Measurements from ENCODE around the gene SH3PXD2A. TPM values are rescaled to one million over a fixed set of nuclear protein-coding genes. Genes with fewer than 3 reads are reported as not detected.
A peak's percentile ranks its signal among the peaks of the same experiment; 100 is the strongest.

Gene SH3PXD2A
- total and polyA plus RNA-seq, 9 of the 15 experiments (the other 6 are each of a cell fraction or from before 2014, with no cell fraction given) = 0.41 to 9.3 (median 2.5) TPM

- Histone ChIP-seq H3K4me2 (ENCODE audit: insufficient read depth, low read length) (no peak overlapping the region), H3K27ac (ENCODE audit: extremely low read depth, low read depth, low read length) (no peak overlapping the region), H4K20me1 (replicated peaks; ENCODE audit: control insufficient read depth, insufficient read depth, low read length) (no peaks in the 10 kb centered on the region; the same call in 1 of the 2 replicates), H3K9me1 (ENCODE audit: control insufficient read depth, insufficient read depth, low read length) (no peaks in the 10 kb centered on the region), H3K79me2 (ENCODE audit: control insufficient read depth, insufficient read depth, low read length) (no peaks in the 10 kb centered on the region), H3K4me3 (no peak overlapping the region), H3K27me3 (ENCODE audit: control insufficient read depth in 2 of 2, insufficient read depth in 2 of 2, low read length in 2 of 2) (peaks cover 0 to 16% of the 10 kb centered on the region in 2 experiments; a peak in 2 of 5 replicates), H2AFZ (ENCODE audit: low read depth, low read length) (no peak overlapping the region), H3K36me3 (ENCODE audit: control insufficient read depth, insufficient read depth, low read length) (no peaks in the 10 kb centered on the region), H3K9ac (ENCODE audit: insufficient read depth in 1 of 2, low read depth in 2 of 2, low read length in 2 of 2) (no peak overlapping the region), H3K9me3 (replicated peaks; ENCODE audit: control insufficient read depth, insufficient read depth, low read depth, low read length) (no peaks in the 10 kb centered on the region), H3K4me1 (replicated peaks in 1 of 2; ENCODE audit: control insufficient read depth in 2 of 2, insufficient read depth in 2 of 2, low read length in 2 of 2) (peaks cover 19 to 22% of the 10 kb centered on the region in 2 experiments)
- peak; percentile 88 for TF ChIP-seq ZNF436 (CRISPR knock-in tag; IDR thresholded peaks at IDR 0.05)
- peak; percentile 50 to 69; a peak in 3 of 4 replicates for TF ChIP-seq KDM1A (IDR thresholded peaks at IDR 0.05)
- peak; percentile 82 for TF ChIP-seq RBM25 (IDR thresholded peaks at IDR 0.05; ENCODE audit: low read depth, low read length, severe bottlenecking)
- TF ChIP-seq BCOR (IDR thresholded peaks at IDR 0.05) = peak; percentile 89
- peak; percentile 84 for TF ChIP-seq SMARCA5 (IDR thresholded peaks at IDR 0.05)
- peak; percentile 99 for TF ChIP-seq ZFP36 (IDR thresholded peaks at IDR 0.05; ENCODE audit: low read depth, low read length, partially characterized antibody)
- TF ChIP-seq ZNF280A (IDR thresholded peaks at IDR 0.05; ENCODE audit: low read depth, partially characterized antibody) = no peak
- no peak for TF ChIP-seq XRCC5 (IDR thresholded peaks at IDR 0.05; ENCODE audit: low read depth, low read length)
- no peak for TF ChIP-seq ZBTB1 (CRISPR knock-in tag; IDR thresholded peaks at IDR 0.05; ENCODE audit: borderline replicate concordance, low read depth)
- FAIRE-seq = no peak
- CTCF ChIA-PET (ENCODE audit: low intra/inter-chr PET ratio) = no interaction called here
- no peak for DNase-seq (ENCODE audit: extremely low read depth in 1 of 4, low spot score in 3 of 4)
- no peak for ATAC-seq
- POLR2A ChIA-PET = no interaction called here
- in situ Hi-C loops (cut with MboI) = loop anchor here (25.0 kb wide), 1 partner anchor 286 kb away; the partner anchor contains the start of gene SH3PXD2A
- no TSS peak for BruUV-seq (replicated peaks)
- 60% methylated on average over 1 of the region's 1 CpG for WGBS (ENCODE audit: insufficient coverage, low coverage, missing lambda C conversion rate)
- intact Hi-C loops (cut with micrococcal nuclease) = no loop called here
Observed at GRCh38 chr10:103576076-103576471, 279.3 kb downstream of the SH3PXD2A start.

Measured in K562 (cell line).